Activated B cell treated with CpG ODN at 0.5 μM for 24 hours (primary cell): Measurements from ENCODE around the gene ZNF692. TPM values are rescaled to one million over a fixed set of nuclear protein-coding genes. Genes with fewer than 3 reads are reported as not detected.

Experiments used
- ATAC-seq: fragments of 200-7000 bp; cut with Tn5 transposase; one replicate; pipeline ENCODE4 v1.10.0; 2021; ENCODE audit warnings: low read depth, mild to moderate bottlenecking, moderate library complexity
- CTCF ChIA-PET: fragments of 350-600 bp; sonication (Branson Sonifier 250); formaldehyde crosslinking; loops from one replicate; lab custom pipeline; 2021; ENCODE audit warnings: antibody characterized with exemption; lab: Charles Lee
- POLR2A ChIA-PET: fragments of 350-600 bp; sonication (Branson Sonifier 250); formaldehyde crosslinking; loops from one replicate; lab custom pipeline; 2021; ENCODE audit warnings: antibody characterized with exemption; lab: Charles Lee
- DNase-seq: peaks from one replicate; pipeline ENCODE4 v3.0.0; 2022
- H3K27ac Mint-ChIP-seq: one replicate; pipeline ENCODE4 v1.8.0; 2020; ENCODE audit warnings: mixed read lengths
- H3K27me3 Mint-ChIP-seq: one replicate; pipeline ENCODE4 v1.8.0; 2021; ENCODE audit warnings: mixed read lengths
- H3K36me3 Mint-ChIP-seq: one replicate; pipeline ENCODE4 v1.8.0; 2021; ENCODE audit warnings: low read depth, mixed read lengths
- H3K4me1 Mint-ChIP-seq: one replicate; pipeline ENCODE4 v1.8.0; 2021; ENCODE audit warnings: mixed read lengths
- H3K4me3 Mint-ChIP-seq: one replicate; pipeline ENCODE4 v1.8.0; 2020; ENCODE audit warnings: mild to moderate bottlenecking, mixed read lengths
- H3K9me3 Mint-ChIP-seq: one replicate; pipeline ENCODE4 v1.8.0; 2020; ENCODE audit warnings: mixed read lengths
- CTCF ChIP-seq: fragments of 200-600 bp; IDR thresholded peaks from one replicate; pipeline ENCODE4 v1.8.0; 2022; ENCODE audit warnings: antibody characterized with exemption, mild to moderate bottlenecking
- intact Hi-C: fragments of 100-400 bp; cut with micrococcal nuclease; formaldehyde crosslinking; loops from one replicate; pipeline ENCODE4 v1.15.1; 2024
- total RNA-seq: library from RNA; stranded (reverse); gene quantifications from 2 replicates; pipeline ENCODE4 v1.2.3, GENCODE V29; 2022

The ZNF692 gene
- total RNA-seq, 1 donor from 2014 or later = 40.3 TPM

DNA sequence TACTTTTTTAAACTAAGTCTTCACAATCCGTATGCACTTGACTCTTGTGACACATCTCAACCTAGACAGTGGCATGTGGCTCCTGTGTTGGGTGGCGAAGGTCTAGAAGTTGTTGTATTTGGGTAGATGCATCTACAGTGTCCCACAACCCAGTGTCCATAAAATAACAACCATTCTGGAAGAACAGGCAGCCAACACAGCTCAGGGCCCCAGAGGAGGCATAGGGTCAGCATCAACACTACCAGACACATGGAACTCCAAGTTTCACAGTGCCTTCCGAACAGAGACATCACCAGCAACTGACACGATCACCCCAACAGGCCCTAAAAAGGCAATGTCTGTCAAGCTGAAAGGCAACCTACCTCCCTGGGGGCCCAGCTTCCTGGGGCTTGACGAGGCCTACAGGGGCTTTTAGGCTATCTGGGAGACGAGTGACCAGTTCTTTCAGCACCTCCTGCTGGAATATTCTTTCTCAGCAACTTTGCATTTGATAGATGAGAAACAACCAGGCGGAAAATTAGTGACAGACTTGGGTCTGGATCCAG is 38.8 kb downstream of the ZNF692 start:
- Mint-ChIP-seq H3K27me3 (no peaks in the 10 kb centered on the region), H3K36me3 (peaks cover 67% of the 10 kb centered on the region), H3K27ac (no peak overlapping the region), H3K4me1 (peaks cover 81% of the 10 kb centered on the region), H3K9me3 (no peaks in the 10 kb centered on the region), H3K4me3 (no peak overlapping the region)
- DNase-seq (no peak), ATAC-seq (no peak)
- intact Hi-C loops = no loop called here
- CTCF ChIA-PET = interaction anchor here (1.9 to 2.5 kb wide), 2 partner anchors 13 to 197 kb away, joined by 6 to 9 read pairs; no protein-coding TSS in a partner anchor
- no peak for TF ChIP-seq CTCF
- POLR2A ChIA-PET = interaction anchor here (1.2 kb wide), 1 partner anchor 18 kb away, joined by 3 read pairs; the partner anchor contains the start of gene ZNF672

DNA sequence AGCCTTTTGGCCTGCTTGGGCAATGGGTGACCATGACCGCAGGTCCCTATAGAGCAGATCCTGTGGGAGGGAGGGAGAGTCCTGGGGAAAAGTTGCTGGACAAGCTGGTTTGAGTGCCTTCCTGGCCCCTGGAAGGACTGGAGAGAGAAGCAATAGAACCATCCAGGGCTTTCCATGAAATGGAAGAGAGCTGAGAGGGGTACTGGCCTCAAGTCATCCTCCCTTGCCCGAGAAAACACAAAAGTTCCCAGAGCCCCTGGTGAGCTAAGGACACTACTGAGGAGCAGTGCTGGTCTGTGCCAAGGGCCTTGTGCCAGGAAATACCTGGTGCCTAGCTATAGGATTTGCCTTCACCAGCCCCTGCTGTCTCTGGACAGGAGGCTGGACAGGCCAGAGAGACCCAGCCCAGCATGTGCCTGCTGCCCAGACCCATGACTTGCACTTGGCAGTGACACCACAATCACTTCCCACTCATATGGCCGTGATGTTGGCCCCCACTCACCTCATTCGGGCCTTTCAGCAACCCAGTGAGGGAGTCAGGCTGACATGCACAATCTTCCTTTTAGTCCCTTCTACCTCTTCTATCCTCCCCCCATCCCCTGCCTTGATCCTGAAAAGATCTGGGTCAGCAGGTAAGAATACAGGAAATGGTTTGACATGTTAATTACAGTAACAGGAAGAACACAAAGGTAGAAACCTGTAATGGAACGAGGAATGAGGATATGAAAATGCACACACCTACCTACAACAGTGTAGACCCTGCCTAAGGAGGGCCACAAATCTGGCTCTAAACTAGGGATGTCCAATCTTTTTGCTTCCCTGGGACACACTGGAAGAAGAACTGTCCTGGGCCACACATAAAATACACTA is 40.1 kb downstream of the ZNF692 start:
- intact Hi-C loops = no loop called here
- POLR2A ChIA-PET = interaction anchor here (0.5 to 1.2 kb wide), 3 partner anchors 19 to 80 kb away, joined by 3 to 4 read pairs (median 3); partner anchors contain the start of gene ZNF672
- ATAC-seq (peak; percentile 60), DNase-seq (no peak)
- CTCF ChIA-PET = no interaction called here
- H3K27ac Mint-ChIP-seq = peak overlapping the region; percentile 59
- peaks cover 67% of the 10 kb centered on the region for H3K4me1 Mint-ChIP-seq
- H3K27me3 Mint-ChIP-seq = no peaks in the 10 kb centered on the region
- peak overlapping the region; percentile 28 for H3K4me3 Mint-ChIP-seq
- H3K9me3 Mint-ChIP-seq = no peaks in the 10 kb centered on the region
- TF ChIP-seq CTCF = no peak
- H3K36me3 Mint-ChIP-seq = peaks cover 70% of the 10 kb centered on the region

- Mint-ChIP-seq H3K9me3 (no peaks in the 10 kb centered on the region), H3K27ac (no peak overlapping the region), H3K4me3 (no peak overlapping the region), H3K27me3 (no peaks in the 10 kb centered on the region), H3K4me1 (peaks cover 52% of the 10 kb centered on the region), H3K36me3 (peaks cover 75% of the 10 kb centered on the region)
- no peak for TF ChIP-seq CTCF
- intact Hi-C loops = no loop called here
- ChIA-PET CTCF (no interaction called here), POLR2A (no interaction called here)
- DNase-seq (no peak), ATAC-seq (no peak)
Observed at GRCh38 chr1:248817065-248817464, 41.8 kb downstream of the ZNF692 start.

GRCh38 chr1:248816042-248816851 is 42.6 kb downstream of the ZNF692 start:
- no peaks in the 10 kb centered on the region for H3K27me3 Mint-ChIP-seq
- ATAC-seq (no peak), DNase-seq (no peak)
- CTCF ChIA-PET = no interaction called here
- peaks cover 44% of the 10 kb centered on the region for H3K4me1 Mint-ChIP-seq
- no peak overlapping the region for H3K27ac Mint-ChIP-seq
- POLR2A ChIA-PET = no interaction called here
- intact Hi-C loops = no loop called here
- no peaks in the 10 kb centered on the region for H3K9me3 Mint-ChIP-seq
- peaks cover 72% of the 10 kb centered on the region for H3K36me3 Mint-ChIP-seq
- H3K4me3 Mint-ChIP-seq = no peak overlapping the region
- TF ChIP-seq CTCF = no peak
